Fibroblast of villous mesenchyme (primary cell): ENCODE measurements around the gene B3GNT2. TPM values are rescaled to one million over a fixed set of nuclear protein-coding genes. Genes with fewer than 3 reads are reported as not detected.
"Not testable (repeated sequence)": the region's sequence is repeated elsewhere in the genome, so short reads cannot be mapped to it uniquely, and the experiment has no call there.

Source experiments
- DNase-seq: peaks from one replicate; pipeline ENCODE4 v3.0.0-alpha.2; 2010; ENCODE audit warnings: low read depth
- H3K4me3 ChIP-seq: 2 replicates; pipeline ENCODE4 v1.5.1; 2011; ENCODE audit warnings: low read depth, mild to moderate bottlenecking, low read length
- CTCF ChIP-seq: IDR thresholded peaks from 2 replicates; pipeline ENCODE4 v1.5.1; 2012; ENCODE audit warnings: low read depth, mild to moderate bottlenecking, low read length; ENCODE audit not compliant: insufficient read depth
- small RNA-seq: library from RNA; depleted of rRNA; stranded (forward); fragments of <200 nt; gene quantifications from one replicate; pipeline ENCODE3, GENCODE V24; 2012
- total RNA-seq: library from RNA; depleted of rRNA; stranded (reverse); fragments of >200 nt; gene quantifications from 2 replicates; pipeline ENCODE4 v1.2.3, GENCODE V29; 2012

B3GNT2 gene
- total RNA-seq, 1 donor = 26.3 TPM

DNA sequence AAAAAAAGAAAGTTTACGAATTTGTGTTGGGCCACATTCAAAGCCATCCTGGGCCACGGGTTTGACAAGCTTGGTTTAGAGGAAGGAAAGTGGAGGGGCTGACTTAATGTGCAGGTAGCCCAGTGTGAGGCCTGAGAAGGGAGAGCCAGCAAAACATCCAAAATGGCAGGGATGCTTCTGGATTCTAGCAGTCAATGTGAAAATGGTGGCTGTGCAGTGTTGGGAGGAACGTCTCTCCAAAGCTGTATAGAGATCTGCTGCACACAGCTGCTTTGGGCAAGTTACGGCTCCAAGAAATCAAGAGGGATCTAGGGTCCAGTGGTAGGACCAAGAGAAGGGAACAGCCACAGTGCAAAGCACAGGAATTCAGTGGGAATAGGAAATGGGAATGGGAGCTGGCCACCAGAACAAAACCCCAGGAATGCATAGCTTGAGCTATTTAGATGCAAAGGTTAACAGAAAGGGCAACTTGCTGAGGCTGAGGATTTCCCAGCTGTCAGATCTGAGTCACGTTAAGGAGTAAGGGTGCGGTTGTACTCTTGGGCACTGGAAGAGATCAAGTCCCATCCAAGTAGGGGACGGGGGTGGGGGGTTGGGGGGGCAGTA is 70.6 kb downstream of the B3GNT2 start:
- H3K4me3 ChIP-seq = no peak overlapping the region
- DNase-seq = peak; percentile 92
- no peak for TF ChIP-seq CTCF

DNA sequence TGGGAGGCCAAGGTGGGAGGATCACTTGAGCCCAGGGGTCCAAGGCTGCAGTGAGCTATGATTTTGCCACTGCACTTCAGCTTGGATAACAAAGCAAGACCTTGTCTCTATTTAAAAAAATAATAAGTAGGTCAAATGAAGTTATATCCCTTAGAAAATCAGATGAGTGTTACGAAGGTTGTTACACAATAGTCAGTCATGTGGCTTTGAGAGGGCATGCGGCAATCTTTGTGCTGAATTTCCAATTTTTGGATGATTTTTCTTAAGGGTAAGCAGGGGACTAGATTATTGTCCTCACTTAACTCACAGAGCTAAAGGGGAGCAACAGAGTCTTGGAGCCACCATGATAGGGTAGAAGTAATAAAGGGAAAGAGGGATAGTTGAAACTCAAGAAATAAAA is 71.8 kb downstream of the B3GNT2 start:
- H3K4me3 ChIP-seq = no peak overlapping the region
- no peak for DNase-seq
- no peak for TF ChIP-seq CTCF

- not testable (repeated sequence) for DNase-seq, H3K4me3 ChIP-seq
Measured at GRCh38 chr2:62268681-62269188, 72.8 kb downstream of the B3GNT2 start.

DNA sequence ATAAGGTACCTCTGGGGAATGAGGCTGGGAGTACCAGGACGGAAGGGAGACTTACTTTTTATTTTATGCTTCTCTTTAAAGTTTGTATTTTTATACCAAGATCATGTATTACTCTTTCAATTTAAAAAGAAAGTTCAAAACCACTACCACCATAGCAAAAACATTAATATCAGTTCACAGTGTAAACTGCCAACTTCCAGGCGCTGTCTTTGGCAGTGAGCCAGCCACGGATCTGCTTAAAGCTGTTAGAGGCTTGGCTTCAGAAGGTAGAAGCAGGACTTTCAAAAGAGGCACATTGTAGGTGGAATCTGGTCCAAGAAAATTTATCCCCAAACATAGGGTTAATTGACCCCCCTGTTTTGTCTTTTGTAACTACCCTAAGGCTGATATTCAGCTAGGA is 74.8 kb downstream of the B3GNT2 start:
- peak; percentile 64 for DNase-seq

More for the DNA sequence above, 74.8 kb downstream of the B3GNT2 start:
- H3K4me3 ChIP-seq = no peak overlapping the region
- TF ChIP-seq CTCF = no peak

Small RNAs within 50 kb of the gene (small RNA-seq; reads per million reads assigned to genes)
- gene MIR5192 (not detected), gene RN7SL51P (not detected)
